KMS-11 (cell line): ENCODE data around the gene LHFPL6.

Source experiments
- H2AFZ ChIP-seq: fragments of 200-600 bp; sonication (generic); 2 replicates; pipeline ENCODE4 v1.6.1; 2016; ENCODE audit warnings: antibody characterized with exemption, mixed run types, low read depth
- H3K27ac ChIP-seq: fragments of 200-600 bp; sonication (generic); 2 replicates; pipeline ENCODE4 v1.6.1; 2016; ENCODE audit warnings: mild to moderate bottlenecking, mixed run types
- H3K27me3 ChIP-seq: fragments of 200-600 bp; sonication (generic); 2 replicates; pipeline ENCODE4 v1.6.1; 2017; ENCODE audit warnings: mild to moderate bottlenecking, low read depth, mixed run types, moderate library complexity; ENCODE audit not compliant: insufficient read depth
- H3K36me3 ChIP-seq: fragments of 200-600 bp; sonication (generic); 2 replicates; pipeline ENCODE4 v1.6.1; 2017; ENCODE audit warnings: mild to moderate bottlenecking, mixed run types; ENCODE audit not compliant: insufficient read depth
- H3K4me1 ChIP-seq: fragments of 200-600 bp; sonication (generic); 2 replicates; pipeline ENCODE4 v1.6.1; 2016; ENCODE audit warnings: mild to moderate bottlenecking, low read depth, mixed run types; ENCODE audit not compliant: poor library complexity, severe bottlenecking
- H3K4me2 ChIP-seq: fragments of 200-600 bp; sonication (generic); 2 replicates; pipeline ENCODE4 v1.7.0; 2016; ENCODE audit warnings: mild to moderate bottlenecking, mixed run types
- H3K4me3 ChIP-seq: fragments of 200-600 bp; sonication (generic); IDR thresholded peaks from 2 replicates; pipeline ENCODE4 v1.6.1; 2017; ENCODE audit warnings: low read depth, low read length, mixed read lengths; ENCODE audit not compliant: insufficient read depth
- H3K79me2 ChIP-seq: fragments of 200-600 bp; sonication (generic); 2 replicates; pipeline ENCODE4 v1.6.1; 2016; ENCODE audit warnings: low read depth, mixed run types; ENCODE audit not compliant: insufficient read depth
- H3K9ac ChIP-seq: fragments of 200-600 bp; sonication (generic); 2 replicates; pipeline ENCODE4 v1.6.1; 2016; ENCODE audit warnings: mild to moderate bottlenecking, mixed run types
- H4K20me1 ChIP-seq: fragments of 200-600 bp; sonication (generic); 2 replicates; pipeline ENCODE4 v1.6.1; 2016; ENCODE audit warnings: mild to moderate bottlenecking, mixed run types; ENCODE audit not compliant: insufficient read depth
- TF ChIP-seq, protein P1 (sequence below): fragments of 200-600 bp; sonication (generic); conservative IDR thresholded peaks from 2 replicates; pipeline ENCODE4 v1.6.1; 2017; ENCODE audit warnings: low read depth, mild to moderate bottlenecking, antibody characterized with exemption, low read length, moderate library complexity, mixed read lengths

The LHFPL6 gene

DNA sequence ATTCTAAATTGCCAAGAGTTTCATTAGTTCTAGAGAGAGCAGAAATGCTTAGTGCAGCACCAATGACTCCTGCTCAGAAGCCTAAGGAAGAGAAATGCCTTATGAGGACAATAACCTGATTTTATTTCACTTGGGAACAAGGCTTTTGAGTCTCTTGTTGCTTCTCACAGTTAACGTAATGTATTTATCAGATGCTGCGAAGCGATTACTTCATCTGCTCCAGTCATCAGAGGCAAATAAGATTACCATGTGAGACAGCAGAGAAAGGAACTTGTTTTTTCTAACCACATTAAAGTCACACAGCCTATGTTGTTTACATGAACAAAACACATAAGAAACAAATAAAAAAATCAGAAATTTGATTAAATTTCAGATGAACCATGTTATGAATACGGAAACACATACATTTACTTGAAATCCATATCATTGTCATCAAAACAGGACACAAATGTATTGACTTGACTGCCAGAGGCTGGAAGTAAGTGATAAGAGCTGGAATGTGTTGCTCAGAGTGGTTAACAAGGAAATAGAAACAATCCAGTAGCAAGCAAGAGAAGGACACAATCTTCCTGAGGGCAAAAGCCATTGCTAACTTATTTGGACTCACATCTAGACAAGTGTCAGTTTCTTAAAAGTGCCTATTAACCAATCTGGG lies 147.3 kb downstream of the LHFPL6 start:
- Histone ChIP-seq H3K9ac (no peak overlapping the region), H3K36me3 (no peaks in the 10 kb centered on the region), H4K20me1 (no peaks in the 10 kb centered on the region), H3K4me3 (no peak overlapping the region), H3K27ac (no peak overlapping the region), H2AFZ (no peak overlapping the region), H3K79me2 (no peaks in the 10 kb centered on the region), H3K4me2 (no peak overlapping the region), H3K4me1 (no peaks in the 10 kb centered on the region), H3K27me3 (no peaks in the 10 kb centered on the region)
- TF ChIP-seq, protein P1, sequence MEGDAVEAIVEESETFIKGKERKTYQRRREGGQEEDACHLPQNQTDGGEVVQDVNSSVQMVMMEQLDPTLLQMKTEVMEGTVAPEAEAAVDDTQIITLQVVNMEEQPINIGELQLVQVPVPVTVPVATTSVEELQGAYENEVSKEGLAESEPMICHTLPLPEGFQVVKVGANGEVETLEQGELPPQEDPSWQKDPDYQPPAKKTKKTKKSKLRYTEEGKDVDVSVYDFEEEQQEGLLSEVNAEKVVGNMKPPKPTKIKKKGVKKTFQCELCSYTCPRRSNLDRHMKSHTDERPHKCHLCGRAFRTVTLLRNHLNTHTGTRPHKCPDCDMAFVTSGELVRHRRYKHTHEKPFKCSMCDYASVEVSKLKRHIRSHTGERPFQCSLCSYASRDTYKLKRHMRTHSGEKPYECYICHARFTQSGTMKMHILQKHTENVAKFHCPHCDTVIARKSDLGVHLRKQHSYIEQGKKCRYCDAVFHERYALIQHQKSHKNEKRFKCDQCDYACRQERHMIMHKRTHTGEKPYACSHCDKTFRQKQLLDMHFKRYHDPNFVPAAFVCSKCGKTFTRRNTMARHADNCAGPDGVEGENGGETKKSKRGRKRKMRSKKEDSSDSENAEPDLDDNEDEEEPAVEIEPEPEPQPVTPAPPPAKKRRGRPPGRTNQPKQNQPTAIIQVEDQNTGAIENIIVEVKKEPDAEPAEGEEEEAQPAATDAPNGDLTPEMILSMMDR: no peak

DNA sequence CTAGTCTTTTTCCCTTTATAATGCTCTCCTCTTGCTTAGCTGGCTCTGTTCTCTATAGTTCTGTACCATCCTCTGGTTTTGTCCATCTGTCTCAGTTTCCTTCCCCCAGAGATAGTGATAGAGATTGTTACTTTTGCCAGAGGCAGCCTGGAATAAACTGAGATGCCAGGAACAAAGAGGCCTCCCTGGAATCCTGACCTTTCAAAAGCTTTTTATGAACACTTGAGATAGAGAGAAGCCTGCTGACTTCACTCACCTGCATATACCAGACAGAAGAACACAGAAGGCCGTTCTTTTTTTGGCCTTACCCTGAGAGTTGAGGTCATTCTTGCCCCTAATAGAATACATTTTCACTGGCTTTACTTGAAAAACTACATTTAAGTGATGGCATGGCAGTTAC lies 150.2 kb downstream of the LHFPL6 start:
- Histone ChIP-seq H3K27ac (no peak overlapping the region), H3K4me1 (no peaks in the 10 kb centered on the region)
- TF ChIP-seq, protein P1: no peak

DNA sequence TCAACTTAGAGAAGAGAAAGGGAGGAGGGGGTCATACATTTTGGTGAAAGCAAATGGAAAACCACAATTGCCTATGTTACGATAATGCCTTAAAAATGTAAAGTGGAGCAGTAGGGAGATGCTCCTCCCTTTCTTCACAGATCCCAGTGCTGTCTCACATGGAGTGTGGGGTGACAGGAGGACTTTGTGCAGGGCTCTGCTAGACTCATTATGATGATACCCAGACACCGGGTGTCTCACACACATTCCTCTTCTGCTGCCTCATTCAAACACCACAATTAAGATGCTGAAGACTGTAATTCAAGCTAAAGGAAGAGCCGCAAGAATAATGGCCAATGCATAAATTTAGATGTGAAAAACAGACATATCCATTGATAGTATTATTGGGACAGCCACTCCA lies 150.6 kb downstream of the LHFPL6 start:
- Histone ChIP-seq H3K9ac (no peak overlapping the region), H3K36me3 (no peaks in the 10 kb centered on the region), H4K20me1 (no peaks in the 10 kb centered on the region), H3K79me2 (no peaks in the 10 kb centered on the region), H3K27me3 (no peaks in the 10 kb centered on the region), H3K4me2 (no peak overlapping the region), H3K4me1 (no peaks in the 10 kb centered on the region), H3K27ac (no peak overlapping the region), H3K4me3 (no peak overlapping the region), H2AFZ (no peak overlapping the region)
- TF ChIP-seq, protein P1: no peak

More for the DNA sequence above, 150.2 kb downstream of the LHFPL6 start:
- Histone ChIP-seq H3K36me3 (no peaks in the 10 kb centered on the region), H4K20me1 (no peaks in the 10 kb centered on the region), H2AFZ (no peak overlapping the region), H3K4me2 (no peak overlapping the region), H3K27me3 (no peaks in the 10 kb centered on the region), H3K9ac (no peak overlapping the region), H3K79me2 (no peaks in the 10 kb centered on the region), H3K4me3 (no peak overlapping the region)

DNA sequence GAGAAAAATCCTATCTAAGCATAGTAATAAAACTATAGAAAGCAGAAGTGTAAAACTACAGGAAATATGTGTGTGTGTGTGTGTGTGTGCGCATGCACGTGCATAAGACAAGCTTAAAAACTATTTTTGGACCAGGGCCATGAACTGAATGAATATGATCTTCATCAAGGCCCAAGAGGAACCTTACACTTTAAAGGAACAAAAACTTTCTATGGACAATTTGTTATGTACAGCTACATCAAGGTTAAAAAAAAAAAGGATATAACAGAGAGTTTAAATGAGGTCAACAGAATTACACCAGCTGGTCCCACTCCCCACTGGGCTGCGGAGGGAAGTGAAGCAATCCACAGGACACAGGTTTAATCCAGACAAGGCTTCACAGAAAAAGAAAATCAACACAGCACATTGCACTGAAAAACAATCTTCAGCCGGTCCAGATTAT lies 151.1 kb downstream of the LHFPL6 start:
- H3K79me2 ChIP-seq: no peaks in the 10 kb centered on the region

More for the DNA sequence above, 151.1 kb downstream of the LHFPL6 start:
- H3K9ac ChIP-seq: no peak overlapping the region
- H4K20me1 ChIP-seq: no peaks in the 10 kb centered on the region
- H3K4me1 ChIP-seq: no peaks in the 10 kb centered on the region
- no peak overlapping the region for H3K4me2 ChIP-seq
- no peaks in the 10 kb centered on the region for H3K27me3 ChIP-seq
- no peak overlapping the region for H2AFZ ChIP-seq
- no peaks in the 10 kb centered on the region for H3K36me3 ChIP-seq
- no peak overlapping the region for H3K27ac ChIP-seq
- TF ChIP-seq, protein P1: no peak
- no peak overlapping the region for H3K4me3 ChIP-seq
